HG02571 (cell line): ENCODE measurements around the gene DOCK4.
A peak's percentile ranks its signal among the peaks of the same experiment; 100 is the strongest.
"Not testable (repeated sequence)": the region's sequence is repeated elsewhere in the genome, so short reads cannot be mapped to it uniquely, and the experiment has no call there.

ENCODE experiments used
- ATAC-seq: cut with Tn5 transposase; IDR thresholded peaks from one replicate; pipeline ENCODE4 v1.9.1; 2021; ENCODE audit warnings: mild to moderate bottlenecking, moderate library complexity; ENCODE audit not compliant: unreplicated experiment

Gene DOCK4

GRCh38 chr7:112206238-112206990 is at the start of gene DOCK4, which contains the start of gene ZNF277:
TSS of gene DOCK4 (minus strand) at chr7:112206399. CDS start at chr7:112206138, 261 bp downstream.
TSS of gene ZNF277 (plus strand) at chr7:112206695. CDS start at chr7:112206717, 22 bp downstream.
- peak; percentile 96 for ATAC-seq

GRCh38 chr7:112255388-112255720 is 49.2 kb upstream of the DOCK4 start:
- no peak for ATAC-seq

- no peak for ATAC-seq
Observed at GRCh38 chr7:112254709-112255387, 48.6 kb upstream of the DOCK4 start.

DNA sequence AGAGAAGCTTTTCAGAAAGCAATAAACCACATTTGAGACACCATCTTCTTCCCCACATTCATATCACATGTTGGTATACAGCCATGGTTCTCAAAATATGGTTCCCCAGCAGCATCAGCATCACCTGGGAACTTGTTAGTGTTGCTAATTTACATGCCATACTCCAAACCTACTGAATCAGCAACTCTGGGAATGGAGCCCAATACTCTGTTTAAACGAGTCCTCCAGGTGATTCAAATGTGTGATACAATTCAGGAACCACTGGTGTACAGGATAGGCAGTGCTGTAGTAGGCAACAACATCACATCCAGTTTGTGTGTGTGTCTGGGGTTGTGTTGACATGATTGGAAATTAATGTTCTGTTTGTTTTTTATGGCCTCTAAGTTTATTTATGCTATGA is 48.0 kb upstream of the DOCK4 start:
- ATAC-seq = no peak

GRCh38 chr7:112252691-112253090 is 46.5 kb upstream of the DOCK4 start:
- no peak for ATAC-seq

- ATAC-seq = no peak
Observed at GRCh38 chr7:112252141-112252540, 45.9 kb upstream of the DOCK4 start.

GRCh38 chr7:112249967-112250366 is 43.8 kb upstream of the DOCK4 start:
- not testable (repeated sequence) for ATAC-seq

GRCh38 chr7:112248598-112248997 is 42.4 kb upstream of the DOCK4 start:
- no peak for ATAC-seq

- no peak for ATAC-seq
Observed at GRCh38 chr7:112238852-112239610, 32.8 kb upstream of the DOCK4 start.

DNA sequence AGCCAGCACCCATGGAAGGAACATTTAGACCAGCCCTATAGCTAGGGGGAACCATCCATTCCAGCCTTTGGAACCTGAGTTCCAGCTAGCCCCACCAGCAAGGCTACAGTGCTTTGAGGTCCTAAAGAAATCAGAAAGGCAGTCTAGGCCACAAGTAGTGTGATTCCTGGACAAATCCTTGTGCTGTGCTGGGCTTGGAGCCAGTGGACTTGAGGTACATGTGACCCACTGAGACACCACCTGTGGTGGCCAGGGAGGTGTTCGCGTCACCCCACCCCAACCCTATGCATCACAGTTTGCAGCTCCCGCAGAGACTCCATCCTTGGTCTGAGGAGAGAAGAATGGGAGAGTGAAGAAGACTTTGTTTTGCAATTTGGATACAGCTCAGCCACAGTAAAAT is 32.1 kb upstream of the DOCK4 start:
- ATAC-seq = no peak

DNA sequence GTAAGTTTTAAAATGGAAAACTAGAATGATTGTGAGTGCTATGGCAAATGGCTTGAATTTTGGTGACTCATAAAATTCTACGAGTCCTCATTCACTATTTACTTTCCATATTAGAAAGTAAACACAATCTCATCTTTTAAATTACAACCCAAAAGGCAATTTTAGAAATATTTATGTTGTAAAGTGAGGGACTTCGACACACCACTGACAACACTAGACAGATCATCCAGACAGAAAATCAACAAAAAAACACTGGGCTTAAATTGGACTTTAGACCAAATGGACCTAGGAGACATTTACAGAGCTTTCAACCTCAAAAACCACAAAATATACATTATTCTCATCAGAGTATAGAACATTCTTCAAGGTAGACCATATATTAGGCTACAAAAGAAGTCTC is 30.4 kb upstream of the DOCK4 start:
- no peak for ATAC-seq

DNA sequence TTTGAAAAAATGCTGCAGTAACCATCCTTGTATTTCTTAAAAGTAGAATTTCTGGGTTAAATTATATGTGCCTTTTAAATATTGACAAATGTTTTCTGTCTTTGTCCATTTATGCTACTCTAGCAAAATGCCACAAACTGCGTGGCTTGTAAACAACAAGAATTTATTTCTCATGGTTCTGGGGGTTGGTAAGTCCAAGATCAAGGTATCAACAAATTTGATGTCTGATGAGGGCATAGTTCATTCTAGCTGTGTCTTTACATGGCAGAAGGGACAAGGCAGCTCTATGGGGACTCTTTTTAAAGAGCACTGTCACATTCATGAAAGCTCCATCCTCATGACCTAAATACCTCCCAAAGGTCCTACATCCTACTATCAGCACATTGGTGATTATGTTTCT is 27.9 kb upstream of the DOCK4 start:
- no peak for ATAC-seq

DNA sequence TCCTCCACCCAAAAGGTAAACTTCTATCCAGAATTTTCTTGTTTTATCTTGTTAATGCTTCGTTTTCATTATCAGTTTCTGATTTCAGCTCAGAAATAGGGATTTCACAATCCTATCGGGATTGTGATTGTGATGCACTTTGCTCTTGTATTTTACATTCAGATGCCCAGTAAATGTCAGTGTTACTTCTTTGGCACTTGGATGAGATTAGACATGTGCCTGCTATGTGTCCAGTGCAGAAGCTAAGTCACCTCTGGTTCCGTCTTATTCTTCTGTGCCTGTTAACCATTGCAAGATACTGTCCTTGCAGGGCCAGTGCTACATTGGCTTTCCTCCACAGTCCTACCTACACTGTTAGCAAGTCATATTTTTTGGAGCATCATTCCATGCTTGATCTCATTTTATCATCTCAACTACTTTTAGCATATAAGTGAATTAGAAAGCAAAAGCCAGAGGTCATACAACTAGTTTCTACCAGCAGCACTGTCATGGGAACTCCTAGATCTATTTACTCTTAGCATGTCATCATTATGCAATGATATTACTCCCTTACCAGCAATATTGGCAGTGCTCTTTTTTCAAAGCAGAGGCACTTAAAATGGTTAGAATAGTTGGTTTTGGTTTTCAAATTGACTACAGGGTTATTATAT is 27.0 kb upstream of the DOCK4 start:
- ATAC-seq = no peak

GRCh38 chr7:112232212-112232978 is 26.2 kb upstream of the DOCK4 start:
- ATAC-seq = no peak

DNA sequence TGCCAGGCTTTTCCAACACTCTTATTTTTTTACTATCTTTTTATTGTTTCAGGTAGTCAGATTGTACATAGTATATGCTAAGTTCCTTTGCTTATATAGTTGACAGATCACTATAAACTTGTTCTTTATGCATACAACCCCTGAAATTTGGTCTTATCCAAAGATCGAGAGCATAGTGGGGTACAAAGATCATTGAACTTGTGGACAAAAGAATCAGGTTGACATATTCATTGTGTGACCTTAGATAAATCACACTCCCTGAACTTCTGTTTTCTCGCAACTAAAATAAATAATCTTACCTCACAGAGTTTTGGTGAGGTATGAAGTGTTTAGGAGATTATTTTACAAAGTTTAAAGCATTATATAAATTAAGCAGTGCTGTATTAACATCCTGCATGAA is 22.4 kb upstream of the DOCK4 start:
- ATAC-seq = no peak

GRCh38 chr7:112226701-112227276 is 20.6 kb upstream of the DOCK4 start:
- no peak for ATAC-seq

- ATAC-seq = no peak
Observed at GRCh38 chr7:112225006-112225405, 18.8 kb upstream of the DOCK4 start.

DNA sequence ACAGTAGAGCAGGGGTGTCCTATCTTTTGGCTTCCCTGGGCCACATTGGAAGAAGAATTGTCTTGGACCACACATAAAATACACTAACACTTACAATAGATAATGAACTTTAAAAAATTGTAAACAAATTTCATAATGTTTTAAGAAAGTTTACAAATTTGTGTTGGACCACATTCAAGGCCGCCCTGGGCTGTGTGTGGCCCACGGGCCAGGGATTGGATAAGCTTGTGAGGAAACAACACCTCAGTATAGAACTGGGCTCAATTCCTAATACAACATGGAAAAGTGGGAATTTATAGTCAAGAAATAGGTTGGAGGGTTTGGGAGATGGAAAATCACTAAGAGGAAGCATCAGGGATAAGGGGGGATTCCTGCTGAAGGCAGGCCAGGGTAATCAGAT is 18.0 kb upstream of the DOCK4 start:
- no peak for ATAC-seq

GRCh38 chr7:112223310-112223709 is 17.1 kb upstream of the DOCK4 start:
- no peak for ATAC-seq

DNA sequence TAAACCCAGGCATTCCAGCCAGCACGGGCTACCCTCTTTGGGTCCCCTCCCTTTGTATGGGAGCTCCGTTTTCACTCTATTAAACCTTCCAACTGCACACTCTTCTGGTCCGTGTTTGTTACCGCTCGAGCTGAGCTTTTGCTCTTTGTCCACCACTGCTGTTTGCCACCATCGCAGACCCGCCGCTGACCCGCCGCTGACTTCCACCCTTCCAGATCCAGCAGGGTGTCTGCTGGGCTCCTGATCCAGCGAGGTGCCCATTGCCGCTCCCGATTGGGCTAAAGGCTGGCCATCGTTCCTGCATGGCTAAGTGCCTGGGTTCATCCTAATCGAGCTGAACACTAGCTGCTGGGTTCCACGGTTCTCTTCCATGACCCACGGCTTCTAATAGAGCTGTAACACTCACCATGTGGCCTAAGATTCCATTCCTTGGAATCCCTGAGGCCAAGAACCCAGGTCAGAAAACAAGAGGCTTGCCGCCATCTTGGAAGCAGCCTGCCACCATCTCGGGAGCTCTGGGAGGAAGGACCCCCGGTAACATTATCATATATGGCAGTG is 14.8 kb upstream of the DOCK4 start:
- ATAC-seq = no peak
